Astrocyte (in vitro differentiated cells and primary cell): ENCODE measurements around the gene HLA-B.

ENCODE experiments used
- EZH2 ChIP-seq: IDR thresholded peaks from 2 replicates; pipeline ENCODE4 v1.6.1; 2012; ENCODE audit warnings: mild to moderate bottlenecking, low read length, inconsistent platforms; ENCODE audit not compliant: insufficient read depth
- TF ChIP-seq, protein P1 (sequence below): IDR thresholded peaks from 2 replicates; pipeline ENCODE4 v1.5.1; 2011; ENCODE audit warnings: low read depth, mild to moderate bottlenecking, inconsistent platforms, low read length, moderate library complexity; ENCODE audit not compliant: insufficient read depth

DNA sequence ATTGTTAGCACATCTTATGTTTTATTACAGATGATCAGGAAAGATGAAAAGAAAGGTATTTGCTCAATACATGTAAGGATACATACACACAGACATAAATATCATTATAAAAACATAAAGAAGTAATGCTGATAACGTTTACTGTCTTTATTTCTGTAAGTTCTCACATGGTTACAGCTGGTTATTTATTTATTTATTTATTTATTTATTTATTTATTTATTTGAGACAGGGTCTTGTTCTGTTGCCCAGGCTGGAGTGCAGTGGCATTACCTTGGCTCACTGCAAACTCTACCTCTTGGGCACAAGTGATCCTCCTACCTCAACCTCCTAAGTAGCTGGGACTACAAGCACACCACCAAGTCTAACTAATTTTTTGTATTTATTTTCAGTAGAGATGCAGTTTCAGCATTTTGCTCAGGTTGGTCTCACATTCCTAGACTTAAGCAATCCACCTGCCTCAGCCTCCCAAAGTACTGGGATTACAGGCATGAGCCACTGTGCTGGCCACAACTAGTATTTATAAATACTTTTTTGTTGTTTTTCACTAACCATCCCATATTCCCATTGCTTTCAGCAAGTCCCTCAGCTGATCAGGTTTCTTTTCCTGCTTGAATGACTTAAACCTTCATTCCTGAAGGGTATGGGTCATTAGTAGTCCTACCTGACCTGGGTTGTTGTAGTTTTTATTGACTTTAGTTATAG, 35.8 kb downstream of the HLA-B start:
- TF ChIP-seq, protein P1, sequence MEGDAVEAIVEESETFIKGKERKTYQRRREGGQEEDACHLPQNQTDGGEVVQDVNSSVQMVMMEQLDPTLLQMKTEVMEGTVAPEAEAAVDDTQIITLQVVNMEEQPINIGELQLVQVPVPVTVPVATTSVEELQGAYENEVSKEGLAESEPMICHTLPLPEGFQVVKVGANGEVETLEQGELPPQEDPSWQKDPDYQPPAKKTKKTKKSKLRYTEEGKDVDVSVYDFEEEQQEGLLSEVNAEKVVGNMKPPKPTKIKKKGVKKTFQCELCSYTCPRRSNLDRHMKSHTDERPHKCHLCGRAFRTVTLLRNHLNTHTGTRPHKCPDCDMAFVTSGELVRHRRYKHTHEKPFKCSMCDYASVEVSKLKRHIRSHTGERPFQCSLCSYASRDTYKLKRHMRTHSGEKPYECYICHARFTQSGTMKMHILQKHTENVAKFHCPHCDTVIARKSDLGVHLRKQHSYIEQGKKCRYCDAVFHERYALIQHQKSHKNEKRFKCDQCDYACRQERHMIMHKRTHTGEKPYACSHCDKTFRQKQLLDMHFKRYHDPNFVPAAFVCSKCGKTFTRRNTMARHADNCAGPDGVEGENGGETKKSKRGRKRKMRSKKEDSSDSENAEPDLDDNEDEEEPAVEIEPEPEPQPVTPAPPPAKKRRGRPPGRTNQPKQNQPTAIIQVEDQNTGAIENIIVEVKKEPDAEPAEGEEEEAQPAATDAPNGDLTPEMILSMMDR = no peak
- TF ChIP-seq EZH2 = no peak
